Measurements from ENCODE around the gene PTGIS.

Gene PTGIS

DNA sequence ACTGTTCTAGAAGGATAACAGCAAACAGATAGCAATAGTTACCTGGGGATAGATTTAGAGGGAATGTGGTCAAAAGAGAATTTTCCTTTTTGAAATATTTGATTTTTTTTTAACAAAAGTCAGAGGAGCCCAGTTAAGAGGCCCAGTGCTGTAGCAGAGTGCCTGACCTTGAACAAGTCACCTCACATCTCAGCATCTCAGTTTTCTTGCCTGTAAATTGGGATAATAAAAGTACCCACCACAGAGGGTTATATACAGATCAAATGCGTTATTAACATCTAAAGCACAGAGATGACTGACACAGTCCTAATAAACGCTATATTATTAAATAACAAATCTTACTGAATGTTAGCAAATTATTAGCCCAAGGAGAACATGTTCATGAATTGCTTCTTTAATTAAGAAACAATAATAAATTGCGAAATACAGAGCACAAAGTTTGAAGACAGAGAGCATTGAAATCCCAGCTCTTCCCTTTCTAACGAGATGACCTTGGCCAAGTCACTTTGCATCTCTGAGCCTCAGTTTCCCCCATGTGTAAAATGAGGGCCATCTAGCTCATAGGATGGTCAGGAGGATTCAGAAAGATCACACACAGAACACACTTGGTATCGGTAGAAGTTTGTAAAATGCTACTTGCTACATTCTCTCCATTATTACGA is 35.5 kb downstream of the PTGIS start:
- no peak overlapping the region for H3K4me3 ChIP-seq (ENCODE audit: low read depth, low read length)
- DNase-seq (ENCODE audit: low read depth): no peak
- TF ChIP-seq, protein P1, sequence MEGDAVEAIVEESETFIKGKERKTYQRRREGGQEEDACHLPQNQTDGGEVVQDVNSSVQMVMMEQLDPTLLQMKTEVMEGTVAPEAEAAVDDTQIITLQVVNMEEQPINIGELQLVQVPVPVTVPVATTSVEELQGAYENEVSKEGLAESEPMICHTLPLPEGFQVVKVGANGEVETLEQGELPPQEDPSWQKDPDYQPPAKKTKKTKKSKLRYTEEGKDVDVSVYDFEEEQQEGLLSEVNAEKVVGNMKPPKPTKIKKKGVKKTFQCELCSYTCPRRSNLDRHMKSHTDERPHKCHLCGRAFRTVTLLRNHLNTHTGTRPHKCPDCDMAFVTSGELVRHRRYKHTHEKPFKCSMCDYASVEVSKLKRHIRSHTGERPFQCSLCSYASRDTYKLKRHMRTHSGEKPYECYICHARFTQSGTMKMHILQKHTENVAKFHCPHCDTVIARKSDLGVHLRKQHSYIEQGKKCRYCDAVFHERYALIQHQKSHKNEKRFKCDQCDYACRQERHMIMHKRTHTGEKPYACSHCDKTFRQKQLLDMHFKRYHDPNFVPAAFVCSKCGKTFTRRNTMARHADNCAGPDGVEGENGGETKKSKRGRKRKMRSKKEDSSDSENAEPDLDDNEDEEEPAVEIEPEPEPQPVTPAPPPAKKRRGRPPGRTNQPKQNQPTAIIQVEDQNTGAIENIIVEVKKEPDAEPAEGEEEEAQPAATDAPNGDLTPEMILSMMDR (conservative IDR thresholded peaks at IDR 0.05; ENCODE audit: low read depth, low read length): no peak

DNA sequence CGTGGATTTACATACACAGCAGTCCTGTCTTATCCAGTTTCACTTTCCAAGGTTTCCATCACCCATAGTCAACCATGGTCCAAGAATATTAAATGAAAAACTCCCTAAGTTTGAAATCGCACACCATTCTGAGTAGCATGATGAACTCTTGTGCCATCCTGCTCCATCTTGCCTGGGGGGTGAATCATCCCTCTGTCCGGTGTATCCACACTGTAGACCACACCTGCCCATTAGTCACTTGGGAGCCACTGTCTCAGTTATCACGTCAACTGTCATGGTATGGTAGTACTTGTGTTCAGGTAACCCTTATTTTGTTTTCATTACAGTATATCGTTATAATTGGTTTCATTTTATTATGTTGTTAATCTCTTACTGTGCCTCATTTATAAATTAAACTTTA is 38.5 kb downstream of the PTGIS start:
- no peak overlapping the region for H3K4me3 ChIP-seq (ENCODE audit: low read depth, low read length)
- no peak for DNase-seq (ENCODE audit: low read depth)
- TF ChIP-seq, protein P1 (conservative IDR thresholded peaks at IDR 0.05; ENCODE audit: low read depth, low read length): no peak

DNA sequence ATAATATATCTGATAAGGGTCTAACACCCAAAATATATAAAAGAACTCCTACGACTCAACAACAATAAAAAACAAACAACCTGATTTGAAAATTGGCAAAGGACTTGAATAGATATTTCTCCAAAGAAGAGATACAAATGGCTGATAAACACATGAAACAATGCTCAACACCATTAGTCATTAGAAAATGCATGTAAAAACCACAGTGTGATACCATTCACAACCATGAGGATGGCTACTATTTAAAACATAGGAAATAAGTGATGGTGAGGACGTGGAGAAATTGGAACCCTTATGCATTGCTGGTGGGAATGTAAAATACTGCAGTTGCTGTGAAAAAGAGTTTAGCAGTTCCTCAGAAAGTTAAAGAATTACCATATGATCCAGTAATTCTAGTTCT is 41.4 kb downstream of the PTGIS start:
- TF ChIP-seq, protein P1 (conservative IDR thresholded peaks at IDR 0.05; ENCODE audit: low read depth, low read length): no peak
- no peak overlapping the region for H3K4me3 ChIP-seq (ENCODE audit: low read depth, low read length)

DNA sequence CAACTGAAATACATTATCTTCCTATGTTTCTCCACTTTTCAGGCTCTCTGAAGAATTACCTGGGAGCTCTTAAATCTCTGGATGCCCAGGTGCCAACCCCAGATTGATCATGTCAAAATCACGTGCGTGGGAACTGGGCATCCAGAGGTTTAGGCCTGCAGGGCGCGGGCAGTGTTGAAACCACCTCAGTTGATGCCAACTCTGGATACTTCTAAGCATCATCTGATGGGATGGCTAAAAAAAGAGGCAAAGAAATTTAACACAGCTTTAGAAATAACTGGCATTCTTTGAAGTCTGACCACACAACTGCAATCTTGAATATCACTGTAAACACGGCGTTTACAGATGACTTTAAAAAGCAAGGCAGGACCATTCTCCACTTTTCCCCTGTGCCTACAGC is 41.9 kb downstream of the PTGIS start:
- DNase-seq (ENCODE audit: low read depth): no peak
- TF ChIP-seq, protein P1 (conservative IDR thresholded peaks at IDR 0.05; ENCODE audit: low read depth, low read length): no peak
- H3K4me3 ChIP-seq (ENCODE audit: low read depth, low read length): no peak overlapping the region

More for the DNA sequence above, 41.4 kb downstream of the PTGIS start:
- DNase-seq (ENCODE audit: low read depth): no peak

DNA sequence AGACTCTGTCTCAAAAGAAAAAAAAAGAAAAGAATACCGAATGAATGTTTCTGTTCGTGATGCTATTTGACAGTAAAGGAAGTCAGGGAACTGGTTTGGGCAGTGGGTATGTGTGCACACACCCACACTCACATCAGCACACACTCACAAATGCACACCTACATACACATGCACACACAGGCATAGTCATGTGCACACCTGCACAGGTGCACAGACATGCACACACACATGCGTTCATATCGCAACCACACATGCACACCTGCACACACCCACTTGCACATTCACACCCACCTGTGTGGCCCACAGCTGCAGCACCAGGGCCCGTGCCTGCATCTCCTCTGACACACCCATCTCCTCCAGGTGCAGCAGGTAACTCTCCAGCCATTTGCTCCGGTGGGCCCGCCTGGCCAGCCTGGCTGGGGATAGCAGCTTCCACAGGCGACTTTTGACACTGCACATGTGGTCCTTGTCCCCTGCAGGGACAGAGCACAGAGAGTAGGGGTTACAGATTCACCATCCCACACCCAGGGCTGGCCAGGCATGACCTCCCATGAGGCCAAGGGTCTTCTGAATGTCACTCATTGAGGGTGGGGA is 44.1 kb downstream of the PTGIS start:
- TF ChIP-seq, protein P1 (conservative IDR thresholded peaks at IDR 0.05; ENCODE audit: low read depth, low read length): no peak
- H3K4me3 ChIP-seq (ENCODE audit: low read depth, low read length): no peak overlapping the region
- no peak for DNase-seq (ENCODE audit: low read depth)

DNA sequence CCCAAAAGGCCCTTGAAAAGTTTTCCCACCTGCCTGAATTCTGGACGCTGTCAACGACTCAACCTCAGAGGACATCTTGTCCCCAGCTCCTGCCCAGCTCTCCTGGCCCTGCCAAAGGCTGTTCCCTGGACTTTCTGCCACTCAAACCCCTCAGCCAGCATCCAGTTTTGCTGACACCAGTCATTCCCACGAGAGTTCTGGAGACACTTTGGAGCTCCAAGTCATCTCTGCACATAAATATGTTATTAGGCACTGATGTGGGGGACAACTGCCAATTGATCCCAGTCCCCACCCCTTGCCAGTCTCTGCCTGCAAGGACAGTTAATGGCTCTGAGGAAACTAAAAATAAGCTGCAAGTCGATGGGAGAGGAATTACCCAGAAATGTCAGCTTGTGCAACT is 46.6 kb downstream of the PTGIS start:
- TF ChIP-seq, protein P1 (conservative IDR thresholded peaks at IDR 0.05; ENCODE audit: low read depth, low read length): no peak
- H3K4me3 ChIP-seq (ENCODE audit: low read depth, low read length): no peak overlapping the region
- no peak for DNase-seq (ENCODE audit: low read depth)

Data from choroid plexus epithelial cell (primary cell).